DMS153 treated with DMSO at 0.1 percent for 48 hours (cell line): ENCODE results near the gene NOP56.

ENCODE experiments used
- DNase-seq: peaks from one replicate; lab custom pipeline; 2025; ENCODE audit not compliant: unreplicated experiment; lab: John Stamatoyannopoulos, UW

Gene NOP56

GRCh38 chr20:2700913-2701620, 48.6 kb downstream of the NOP56 start:
- no peak for DNase-seq

GRCh38 chr20:2701671-2702081, 49.2 kb downstream of the NOP56 start:
- no peak for DNase-seq

- no peak for DNase-seq
Observed at GRCh38 chr20:2703716-2704475, 51.5 kb downstream of the NOP56 start.

- no peak for DNase-seq
Observed at GRCh38 chr20:2705931-2706645, 53.7 kb downstream of the NOP56 start.

- DNase-seq, result no peak
Observed at GRCh38 chr20:2706688-2707352, 54.4 kb downstream of the NOP56 start.

GRCh38 chr20:2707353-2708072, 55.1 kb downstream of the NOP56 start:
- no peak for DNase-seq
